GM23248 (cell line): ENCODE results near the gene NEK4. TPM values are rescaled to one million over a fixed set of nuclear protein-coding genes. Genes with fewer than 3 reads are reported as not detected.

ENCODE experiments used
- DNase-seq: peaks from one replicate; pipeline ENCODE4 v3.0.0-alpha.2; 2015
- H2AFZ ChIP-seq: fragments of 200-600 bp; sonication (generic); 2 replicates; pipeline ENCODE4 v1.6.1; 2016; ENCODE audit warnings: antibody characterized with exemption
- H3F3A ChIP-seq: fragments of 200-600 bp; sonication (generic); 2 replicates; pipeline ENCODE4 v1.6.1; 2016; ENCODE audit warnings: mild to moderate bottlenecking, antibody characterized with exemption, mixed run types; ENCODE audit not compliant: insufficient read depth
- H3K27ac ChIP-seq: fragments of 200-600 bp; sonication (generic); 2 replicates; pipeline ENCODE4 v1.5.1; 2016; ENCODE audit warnings: mild to moderate bottlenecking
- H3K27me3 ChIP-seq: fragments of 200-600 bp; sonication (generic); replicated peaks from 2 replicates; pipeline ENCODE4 v1.6.1; 2016; ENCODE audit warnings: mild to moderate bottlenecking; ENCODE audit not compliant: insufficient read depth
- H3K36me3 ChIP-seq: fragments of 200-600 bp; sonication (generic); 2 replicates; pipeline ENCODE4 v1.6.1; 2016; ENCODE audit warnings: low read depth, mild to moderate bottlenecking
- H3K4me1 ChIP-seq: fragments of 200-600 bp; sonication (generic); 2 replicates; pipeline ENCODE4 v1.6.1; 2016; ENCODE audit warnings: mild to moderate bottlenecking; ENCODE audit not compliant: insufficient read depth
- H3K4me2 ChIP-seq: fragments of 200-600 bp; sonication (generic); one replicate; pipeline ENCODE4 v1.6.1; 2016; ENCODE audit warnings: mild to moderate bottlenecking; ENCODE audit not compliant: unreplicated experiment
- H3K4me3 ChIP-seq: fragments of 200-600 bp; sonication (generic); 2 replicates; pipeline ENCODE4 v1.5.1; 2016; ENCODE audit warnings: mild to moderate bottlenecking
- H3K79me2 ChIP-seq: fragments of 200-600 bp; sonication (generic); 2 replicates; pipeline ENCODE4 v1.6.1; 2016; ENCODE audit warnings: mild to moderate bottlenecking; ENCODE audit not compliant: insufficient read depth
- H3K9ac ChIP-seq: fragments of 200-600 bp; sonication (generic); 2 replicates; pipeline ENCODE4 v1.6.1; 2016; ENCODE audit warnings: mild to moderate bottlenecking
- H3K9me2 ChIP-seq: fragments of 200-600 bp; sonication (generic); 2 replicates; pipeline ENCODE4 v1.6.1; 2016; ENCODE audit warnings: mixed run types, mild to moderate bottlenecking, moderate library complexity; ENCODE audit not compliant: insufficient read depth
- H3K9me3 ChIP-seq: fragments of 200-600 bp; sonication (generic); one replicate; pipeline ENCODE4 v1.6.1; 2017; ENCODE audit warnings: low read depth
- H4K20me1 ChIP-seq: fragments of 200-600 bp; sonication (generic); 2 replicates; pipeline ENCODE4 v1.6.0; 2016; ENCODE audit not compliant: insufficient read depth
- EZH2 ChIP-seq: fragments of 200-600 bp; sonication (generic); IDR thresholded peaks from 2 replicates; pipeline ENCODE4 v1.6.1; 2018; ENCODE audit warnings: antibody characterized with exemption, mild to moderate bottlenecking; ENCODE audit not compliant: insufficient read depth, poor library complexity, severe bottlenecking
- EZH2phosphoT487 ChIP-seq: fragments of 200-600 bp; sonication (generic); IDR thresholded peaks from 2 replicates; pipeline ENCODE4 v1.6.1; 2018; ENCODE audit warnings: antibody characterized with exemption, moderate library complexity, mild to moderate bottlenecking, low read depth; ENCODE audit not compliant: insufficient read depth
- WGBS, 2 experiments: methylation state at CpG; one replicate each; pipeline ENCODE4 v1.1.6; 2015 to 2017; ENCODE audit warnings: low lambda C conversion rate in 2 of 2, low coverage in 1 of 2; ENCODE audit errors: missing lambda C conversion rate in 2 of 2; 5-methylcytosine and 5-hydroxymethylcytosine counted together
- in situ Hi-C: fragments of 300-500 bp; cut with MboI; formaldehyde crosslinking; loops from 2 replicates; pipeline ENCODE4 v1.15.0; 2020
- polyA plus RNA-seq: library from polyadenylated mRNA; unstranded; fragments of >200 nt; fragmentation: Nextera tagmentation; extraction: Ambion mirVana; gene quantifications from 2 replicates; pipeline ENCODE4 v1.2.1, GENCODE V29; 2016
- total RNA-seq: library from RNA; depleted of rRNA; stranded (reverse); fragments of >200 nt; shearing (Covaris generic); gene quantifications from 2 replicates; pipeline ENCODE4 v1.2.3, GENCODE V29; 2014

NEK4 gene
- total and polyA plus RNA-seq, 2 experiments from 2014 or later, result 8.4 to 15.8 TPM

DNA sequence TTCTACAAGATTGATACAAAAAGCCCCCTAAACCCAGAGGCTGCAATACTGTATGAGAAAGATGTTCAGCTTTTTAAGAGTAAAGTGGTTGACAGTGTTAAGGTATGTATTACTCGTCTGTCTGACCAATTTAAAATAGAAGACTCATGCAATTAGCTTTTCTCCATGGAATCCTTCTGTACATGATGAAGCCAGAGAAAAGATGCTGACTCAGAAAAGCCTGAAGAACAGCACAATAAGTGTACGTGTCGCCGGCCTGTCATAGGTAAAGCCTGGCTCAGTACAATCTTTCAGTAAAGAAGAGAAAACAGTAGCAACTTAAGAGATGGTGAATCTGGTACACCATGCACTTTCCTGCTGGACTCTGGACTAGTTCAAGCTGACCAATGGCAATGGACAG lies 16.4 kb downstream of the NEK4 start:
- in situ Hi-C loops, result no loop called here
- TF ChIP-seq EZH2, result no peak
- TF ChIP-seq EZH2phosphoT487, result no peak
- Histone ChIP-seq H3K9me3 (no peaks in the 10 kb centered on the region), H3K27me3 (no peaks in the 10 kb centered on the region), H3K4me1 (0 out of 2 replicates have a peak, but pooled peaks cover 2% of the 10 kb centered on the region), H4K20me1 (no peaks in the 10 kb centered on the region), H3K27ac (no peak overlapping the region), H3F3A (no peaks in the 10 kb centered on the region), H3K4me3 (no peak overlapping the region), H3K9ac (no peak overlapping the region), H2AFZ (no peak overlapping the region), H3K79me2 (no peaks in the 10 kb centered on the region), H3K36me3 (peaks cover 19% of the 10 kb centered on the region; the same call in 1 of the 2 replicates), H3K4me2 (no peak overlapping the region), H3K9me2 (no peaks in the 10 kb centered on the region)
- WGBS, 2 experiments, result 75 to 76% methylated on average over 4 of the region's 4 CpGs
- DNase-seq, result peak; percentile 11

DNA sequence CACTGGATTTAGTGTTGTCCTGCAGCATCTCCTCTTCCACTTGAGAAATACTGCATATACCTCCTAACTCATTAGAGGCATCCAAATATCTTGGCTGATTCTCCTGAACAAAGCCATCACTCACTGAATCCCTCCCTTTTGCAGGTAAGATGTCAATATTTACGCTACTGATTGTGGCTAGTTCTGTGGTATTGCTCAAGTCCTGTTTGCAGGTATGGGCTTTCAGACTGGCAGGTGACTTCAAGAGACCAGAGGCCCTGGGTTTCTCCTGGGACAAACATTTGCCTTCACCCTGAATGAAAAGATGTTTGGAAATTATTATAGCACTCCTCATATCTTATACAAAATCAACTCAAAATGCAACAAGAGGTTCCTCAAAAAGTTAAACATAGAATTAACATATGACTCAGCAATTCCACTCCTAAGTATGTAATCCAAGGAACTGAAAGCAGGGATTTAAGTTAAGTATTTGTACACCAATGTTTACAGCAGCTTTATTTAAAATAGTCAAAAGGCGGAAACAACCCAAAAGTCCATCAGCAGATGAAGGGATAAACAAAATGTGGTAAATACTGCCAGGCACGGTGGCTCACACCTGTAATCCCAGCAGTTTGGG lies 18.6 kb downstream of the NEK4 start:
- H3K9me2 ChIP-seq, result no peaks in the 10 kb centered on the region
- WGBS, 2 experiments, result 96 to 97% methylated on average over 3 of the region's 3 CpGs
- DNase-seq, result peak; percentile 53
- H3K36me3 ChIP-seq, result peaks cover 23% of the 10 kb centered on the region; the same call in 1 of the 2 replicates
- TF ChIP-seq EZH2phosphoT487 (no peak), EZH2 (no peak)
- no peak overlapping the region for H3K4me3 ChIP-seq
- H3K27me3 ChIP-seq, result no peaks in the 10 kb centered on the region
- 0 out of 2 replicates have a peak, but pooled peaks cover 2% of the 10 kb centered on the region for H3K4me1 ChIP-seq
- H2AFZ ChIP-seq, result no peak overlapping the region
- H3K4me2 ChIP-seq, result no peak overlapping the region
- in situ Hi-C loops, result no loop called here
- no peaks in the 10 kb centered on the region for H4K20me1 ChIP-seq
- H3K9me3 ChIP-seq, result no peaks in the 10 kb centered on the region
- no peaks in the 10 kb centered on the region for H3F3A ChIP-seq
- no peak overlapping the region for H3K27ac ChIP-seq
- no peaks in the 10 kb centered on the region for H3K79me2 ChIP-seq
- no peak overlapping the region for H3K9ac ChIP-seq

DNA sequence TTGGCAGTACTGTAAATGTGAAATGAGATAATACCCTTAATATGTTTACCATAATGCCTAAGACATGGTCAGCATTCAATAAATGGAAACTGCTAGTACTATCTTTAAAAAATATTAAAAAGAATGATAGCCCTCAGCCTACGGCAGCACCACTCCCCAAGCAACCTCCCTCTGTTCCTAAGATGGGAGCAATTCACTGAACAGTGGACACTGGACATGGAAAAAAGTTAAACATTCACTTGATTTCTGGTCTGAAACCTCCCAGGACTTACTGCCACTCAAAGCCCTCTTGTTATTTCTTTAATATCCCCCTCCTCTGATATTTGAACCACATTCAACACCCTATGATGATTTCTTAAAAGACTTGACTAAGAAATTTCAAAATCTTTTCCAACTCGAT lies 27.0 kb downstream of the NEK4 start:
- no peak for DNase-seq
- no peak for TF ChIP-seq EZH2phosphoT487
- no peak for TF ChIP-seq EZH2
- peaks cover 21% of the 10 kb centered on the region for H3K36me3 ChIP-seq
- H3K79me2 ChIP-seq, result no peaks in the 10 kb centered on the region
- no peaks in the 10 kb centered on the region for H3K9me2 ChIP-seq
- H3K4me1 ChIP-seq, result no peaks in the 10 kb centered on the region
- no peak overlapping the region for H3K27ac ChIP-seq
- in situ Hi-C loops, result no loop called here
- no peaks in the 10 kb centered on the region for H3K9me3 ChIP-seq
- no peak overlapping the region for H3K9ac ChIP-seq
- no peak overlapping the region for H3K4me2 ChIP-seq
- H2AFZ ChIP-seq, result no peak overlapping the region
- H3K4me3 ChIP-seq, result no peak overlapping the region
- H4K20me1 ChIP-seq, result no peaks in the 10 kb centered on the region
- H3K27me3 ChIP-seq, result no peaks in the 10 kb centered on the region
- no peaks in the 10 kb centered on the region for H3F3A ChIP-seq
- WGBS, 2 experiments, result 94 to 97% methylated on average over 2 of the region's 2 CpGs

DNA sequence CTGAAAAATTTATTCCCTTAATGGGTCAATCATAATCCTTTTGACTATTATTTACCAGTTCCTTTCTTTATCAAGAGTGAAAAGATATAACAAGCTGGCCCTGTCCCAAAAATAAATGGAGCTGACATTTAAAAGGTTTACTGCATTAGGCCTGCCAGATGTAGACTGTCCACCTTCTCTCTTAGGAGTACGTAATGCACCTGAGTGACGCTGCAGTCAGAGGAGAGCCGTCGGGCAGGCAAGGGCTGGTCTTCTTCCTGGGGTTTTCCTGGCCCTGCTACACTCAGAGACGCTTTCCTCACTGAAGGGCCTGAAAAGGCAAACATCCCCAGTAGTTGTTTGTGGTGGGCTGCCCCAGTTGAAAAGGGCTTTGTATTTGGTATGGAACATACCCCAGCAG lies 27.6 kb downstream of the NEK4 start:
- in situ Hi-C loops, result no loop called here
- Histone ChIP-seq H3K27ac (no peak overlapping the region), H4K20me1 (no peaks in the 10 kb centered on the region), H3K9me3 (no peaks in the 10 kb centered on the region), H3K9ac (no peak overlapping the region), H3K79me2 (no peaks in the 10 kb centered on the region), H3K9me2 (no peaks in the 10 kb centered on the region), H3K4me1 (no peaks in the 10 kb centered on the region), H3F3A (no peaks in the 10 kb centered on the region), H3K4me2 (no peak overlapping the region), H2AFZ (no peak overlapping the region), H3K36me3 (peaks cover 21% of the 10 kb centered on the region), H3K4me3 (no peak overlapping the region), H3K27me3 (no peaks in the 10 kb centered on the region)
- 85 to 87% methylated on average over 5 of the region's 5 CpGs for WGBS, 2 experiments
- no peak for TF ChIP-seq EZH2phosphoT487
- no peak for TF ChIP-seq EZH2
- DNase-seq, result no peak

DNA sequence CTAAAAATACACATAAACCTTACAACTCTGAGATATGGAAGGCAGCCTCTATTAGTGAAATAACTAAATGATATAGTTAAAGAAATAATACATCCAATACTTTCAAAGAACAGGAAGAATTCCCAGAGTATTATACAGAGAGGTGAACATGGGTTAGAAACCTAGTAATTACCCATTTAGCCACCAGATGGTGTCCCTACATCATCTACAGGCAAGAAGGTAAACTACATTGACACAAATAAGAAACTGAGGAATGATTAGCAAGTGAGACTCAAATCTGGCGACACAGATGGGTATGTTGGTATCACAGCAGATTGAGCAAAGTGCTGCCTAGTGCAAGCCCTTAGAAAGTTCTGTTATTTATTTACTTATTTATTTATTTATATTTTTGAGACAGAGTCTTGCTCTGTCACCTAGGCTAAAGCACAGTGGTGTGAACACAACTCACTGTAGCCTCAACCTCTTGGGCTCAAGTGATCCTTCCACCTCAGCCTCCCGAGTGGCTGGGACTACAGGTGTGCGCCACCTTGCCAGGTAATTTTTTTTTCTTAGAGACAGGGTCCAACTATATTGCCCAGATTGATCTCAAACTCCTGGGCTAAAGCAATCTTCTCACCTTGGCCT lies 28.2 kb downstream of the NEK4 start:
- in situ Hi-C loops, result no loop called here
- H4K20me1 ChIP-seq, result no peaks in the 10 kb centered on the region
- H3K36me3 ChIP-seq, result peaks cover 20% of the 10 kb centered on the region
- WGBS, 2 experiments, result 75 to 80% methylated on average over 3 of the region's 3 CpGs
- no peak overlapping the region for H2AFZ ChIP-seq
- no peak overlapping the region for H3K4me2 ChIP-seq
- DNase-seq, result peak; percentile 43
- no peak overlapping the region for H3K27ac ChIP-seq
- TF ChIP-seq EZH2phosphoT487 (no peak), EZH2 (no peak)
- no peaks in the 10 kb centered on the region for H3F3A ChIP-seq
- H3K9me2 ChIP-seq, result no peaks in the 10 kb centered on the region
- no peaks in the 10 kb centered on the region for H3K27me3 ChIP-seq
- no peak overlapping the region for H3K4me3 ChIP-seq
- H3K4me1 ChIP-seq, result no peaks in the 10 kb centered on the region
- H3K9me3 ChIP-seq, result no peaks in the 10 kb centered on the region
- H3K9ac ChIP-seq, result no peak overlapping the region
- no peaks in the 10 kb centered on the region for H3K79me2 ChIP-seq
